GM12878 (cell line): Measurements from ENCODE around the gene DENND4C. TPM values are rescaled to one million over a fixed set of nuclear protein-coding genes. Genes with fewer than 3 reads are reported as not detected.

Experiments
- ATAC-seq: fragments of 200-7000 bp; cut with Tn5 transposase; 3 replicates; pipeline ENCODE4 v1.9.1; 2020; ENCODE audit warnings: mild to moderate bottlenecking, moderate library complexity
- BruUV-seq: library from RNA; stranded (reverse); fragments of 400-500 nt; replicated peaks from 2 replicates; lab custom pipeline; 2021; lab: Mats Ljungman, UMichigan
- CTCF ChIA-PET: fragments of 300-600 bp; sonication (Branson Sonifier 250); formaldehyde crosslinking; extraction: SDS; loops from one replicate; lab custom pipeline; 2021; ENCODE audit warnings: inconsistent platforms; lab: Yijun Ruan, JAX
- POLR2A ChIA-PET: fragments of 350-600 bp; formaldehyde crosslinking; extraction: SDS; loops from one replicate; lab custom pipeline; 2021; ENCODE audit warnings: inconsistent platforms; lab: Charles Lee
- RAD21 ChIA-PET: fragments of 300-600 bp; sonication (Branson Sonifier 250); formaldehyde crosslinking; loops from one replicate; lab custom pipeline; 2023; ENCODE audit warnings: antibody characterized with exemption; ENCODE audit not compliant: unreplicated experiment; lab: Charles Lee
- SMC1A ChIA-PET: fragments of 300-600 bp; sonication (Branson Sonifier 250); formaldehyde crosslinking; loops from one replicate; lab custom pipeline; 2023; ENCODE audit not compliant: unreplicated experiment, uncharacterized antibody; lab: Charles Lee
- DNase-seq: peaks from one replicate; pipeline ENCODE4 v3.0.0-alpha.2; 2011; ENCODE audit warnings: low read depth, low spot score
- FAIRE-seq: peaks from 3 replicates; lab custom pipeline; 2011; peaks lifted over from hg19 to GRCh38; lab: Jason Lieb, UNC
- H2AFZ ChIP-seq: 2 replicates; pipeline ENCODE4 v1.6.0; 2011; ENCODE audit warnings: low read depth, low read length, control low read depth; ENCODE audit not compliant: control insufficient read depth
- H3K27ac ChIP-seq: 2 replicates; pipeline ENCODE4 v1.5.1; 2011; ENCODE audit warnings: control low read depth; ENCODE audit not compliant: control insufficient read depth, insufficient read depth
- H3K27me3 ChIP-seq, 2 experiments: replicated peaks in 1 of 2; 2 replicates each; pipeline versions ENCODE4 v1.6.0 to v1.6.1; 2011; ENCODE audit warnings: low read length in 1 of 2; ENCODE audit not compliant: control insufficient read depth in 2 of 2, insufficient read depth in 2 of 2
- H3K36me3 ChIP-seq, 2 experiments: 2 replicates each; pipeline ENCODE4 v1.5.1; 2011; ENCODE audit warnings: low read length in 1 of 2; ENCODE audit not compliant: control insufficient read depth in 2 of 2, insufficient read depth in 2 of 2
- H3K4me1 ChIP-seq: 2 replicates; pipeline ENCODE4 v1.6.1; 2011; ENCODE audit warnings: mild to moderate bottlenecking, low read length, moderate library complexity, mixed read lengths; ENCODE audit not compliant: control insufficient read depth, insufficient read depth
- H3K4me2 ChIP-seq: 2 replicates; pipeline ENCODE4 v1.6.0; 2011; ENCODE audit warnings: control low read depth; ENCODE audit not compliant: control insufficient read depth, insufficient read depth
- H3K4me3 ChIP-seq: fragments of 200-600 bp; sonication (generic); 2 replicates; pipeline ENCODE4 v1.5.1; 2016
- H3K79me2 ChIP-seq: 2 replicates; pipeline ENCODE4 v1.6.0; 2011; ENCODE audit warnings: low read length; ENCODE audit not compliant: control insufficient read depth, insufficient read depth
- H3K9ac ChIP-seq: 2 replicates; pipeline ENCODE4 v1.8.0; 2011; ENCODE audit warnings: low read length, control low read depth, mixed read lengths; ENCODE audit not compliant: control insufficient read depth, insufficient read depth
- H3K9me3 ChIP-seq: replicated peaks from 3 replicates; pipeline ENCODE4 v1.5.1; 2011; ENCODE audit warnings: mild to moderate bottlenecking, low read length; ENCODE audit not compliant: control insufficient read depth, insufficient read depth
- H4K20me1 ChIP-seq: 2 replicates; pipeline ENCODE4 v1.6.0; 2011; ENCODE audit not compliant: control insufficient read depth, insufficient read depth
- EP300 ChIP-seq, 2 experiments: fragments of 150-350 bp in 1 of 2; IDR thresholded peaks; 2 replicates each; pipeline ENCODE4 v1.6.1; 2011 to 2012; ENCODE audit warnings: low read depth in 2 of 2, low read length in 2 of 2, borderline replicate concordance in 1 of 2, improper control_type of control experiment in 1 of 2, inconsistent platforms in 1 of 2; ENCODE audit not compliant: control insufficient read depth in 1 of 2
- ETV6 ChIP-seq, 2 experiments: fragments of 450-650 bp in 1 of 2; IDR thresholded peaks in 1 of 2; conservative IDR thresholded peaks in 1 of 2; 2 replicates each; pipeline ENCODE4 v1.6.1; 2014; ENCODE audit warnings: antibody characterized with exemption in 1 of 2, borderline replicate concordance in 1 of 2, low read depth in 1 of 2, mild to moderate bottlenecking in 1 of 2, moderate library complexity in 1 of 2
- MYB ChIP-seq: fragments of 150-350 bp; IDR thresholded peaks from 2 replicates; pipeline ENCODE4 v1.6.1; 2014; ENCODE audit warnings: mild to moderate bottlenecking, low read depth, low read length, borderline replicate concordance
- PAX8 ChIP-seq: fragments of 450-650 bp; IDR thresholded peaks from 2 replicates; pipeline ENCODE4 v1.6.1; 2017; ENCODE audit warnings: mild to moderate bottlenecking, moderate library complexity
- POLR2AphosphoS2 ChIP-seq: IDR thresholded peaks from 2 replicates; pipeline ENCODE4 v1.6.1; 2011; ENCODE audit warnings: low read depth, mild to moderate bottlenecking, low read length, improper control_type of control experiment, moderate library complexity
- ZNF687 ChIP-seq: fragments of 450-650 bp; IDR thresholded peaks from 2 replicates; pipeline ENCODE4 v1.6.1; 2017; ENCODE audit warnings: mild to moderate bottlenecking, moderate library complexity
- WGBS: methylation state at CpG from one replicate; pipeline ENCODE4 v1.1.6; 2016; ENCODE audit warnings: low lambda C conversion rate; ENCODE audit not compliant: insufficient replicate concordance, insufficient coverage; ENCODE audit errors: missing lambda C conversion rate; 5-methylcytosine and 5-hydroxymethylcytosine counted together
- in situ Hi-C: fragments of 300-500 bp; cut with MboI; formaldehyde crosslinking; loops from 9 replicates; pipeline ENCODE4 v1.14.3; 2018; ENCODE audit warnings: mixed read lengths
- intact Hi-C: fragments of 100-400 bp; cut with micrococcal nuclease; formaldehyde crosslinking; loops from one replicate; pipeline ENCODE4 v1.14.2; 2022; ENCODE audit not compliant: unreplicated experiment
- polyA plus RNA-seq, 11 experiments: library from polyadenylated mRNA; depleted of rRNA in 4 of 11; unstranded in 6 of 11; stranded (reverse) in 5 of 11; fragments of >200 nt; fragmentation: Nextera tagmentation in 4 of 11; fragmentation: Illumina TruSeq in 1 of 11; extraction: Ambion mirVana in 4 of 11; extraction: Trizol in 1 of 11; gene quantifications; 1 replicate in 1 of 11; 2 replicates in 10 of 11; pipeline versions ENCODE4 v1.2.1 to v1.2.3, GENCODE V29; 2011 to 2016; ENCODE audit warnings: inconsistent platforms in 2 of 11, missing spikeins in 2 of 11, low read depth in 1 of 11
- total RNA-seq, 4 experiments: library from RNA; depleted of rRNA in 3 of 4; stranded (reverse); fragments of >200 nt in 3 of 4; fragmentation: Illumina TruSeq in 1 of 4; extraction: Trizol in 1 of 4; gene quantifications; 2 replicates each; pipeline versions ENCODE4 v1.2.1 to v1.2.3, GENCODE V29; 2013 to 2021

DENND4C gene
- total and polyA plus RNA-seq, 10 of the 15 experiments (the other 5 are each of a cell fraction or from before 2014, with no cell fraction given), result 8.2 to 49.3 (median 24.7) TPM

GRCh38 chr9:19252885-19253219 is 22.4 kb downstream of the DENND4C start:
- Histone ChIP-seq H3K79me2 (peaks cover 51% of the 10 kb centered on the region), H3K27ac (no peak overlapping the region), H3K27me3 (no peaks in the 10 kb centered on the region), H3K4me2 (no peak overlapping the region), H3K36me3 (no peaks in the 10 kb centered on the region; a peak in 2 of 4 replicates)
- POLR2A ChIA-PET, result interaction anchor here (0.5 to 1.4 kb wide), 3 partner anchors 10 to 29 kb away, joined by 3 to 4 read pairs (median 3); no protein-coding TSS in a partner anchor
- in situ Hi-C loops, result no loop called here
- ATAC-seq, result no peak
- RAD21 ChIA-PET, result interaction anchor here (1.2 kb wide), 1 partner anchor 20 kb away, joined by 3 read pairs; no protein-coding TSS in a partner anchor
- TF ChIP-seq PAX8 (no peak), ETV6 (conservative IDR thresholded peaks at IDR 0.05 in 1 of 2, IDR thresholded peaks at IDR 0.05 in 1 of 2; ENCODE audit: borderline replicate concordance in 1 of 2, low read depth in 1 of 2) (no peak), POLR2AphosphoS2 (no peak), ZNF687 (no peak), EP300 (IDR thresholded peaks at IDR 0.05; ENCODE audit: borderline replicate concordance in 1 of 2, control insufficient read depth in 1 of 2, low read depth in 2 of 2, low read length in 2 of 2) (no peak), MYB (no peak)
- TF ChIP-seq, all 136 proteins: peak for 0
- CTCF ChIA-PET, result interaction anchor here (1.0 to 1.2 kb wide), 3 partner anchors 19 to 51 kb away, joined by 3 read pairs; no protein-coding TSS in a partner anchor
- DNase-seq (no peak), FAIRE-seq (no peak)
- BruUV-seq, result no TSS peak
- SMC1A ChIA-PET, result interaction anchor here (0.6 to 2.4 kb wide), 9 partner anchors 9 to 999 kb away, joined by 3 to 8 read pairs (median 3); no protein-coding TSS in a partner anchor
- no peak overlapping the region for H2AFZ ChIP-seq
- H3K9me3 ChIP-seq, result no peaks in the 10 kb centered on the region; the same call in 2 of the 3 replicates
- no peaks in the 10 kb centered on the region for H4K20me1 ChIP-seq
- no peak overlapping the region for H3K4me3 ChIP-seq
- H3K4me1 ChIP-seq, result no peaks in the 10 kb centered on the region; the same call in 1 of the 2 replicates
- intact Hi-C loops, result no loop called here
- WGBS, result 94% methylated on average over 4 of the region's 4 CpGs
- H3K9ac ChIP-seq, result no peak overlapping the region
